GM12865 (cell line): ENCODE data around the gene ABCC10.

Experiments
- DNase-seq: peaks from one replicate; pipeline ENCODE4 v3.0.0; 2010; ENCODE audit warnings: low read depth
- H3K4me3 ChIP-seq: 2 replicates; pipeline ENCODE4 v1.5.1; 2011; ENCODE audit warnings: mild to moderate bottlenecking, low read depth, low read length, control low read depth
- TF ChIP-seq, protein P1 (sequence below): IDR thresholded peaks from 2 replicates; pipeline ENCODE4 v1.5.1; 2011; ENCODE audit warnings: low read length, control low read depth, low read depth, inconsistent platforms; ENCODE audit not compliant: insufficient read depth; ENCODE audit errors: missing control alignments

ABCC10 gene

DNA sequence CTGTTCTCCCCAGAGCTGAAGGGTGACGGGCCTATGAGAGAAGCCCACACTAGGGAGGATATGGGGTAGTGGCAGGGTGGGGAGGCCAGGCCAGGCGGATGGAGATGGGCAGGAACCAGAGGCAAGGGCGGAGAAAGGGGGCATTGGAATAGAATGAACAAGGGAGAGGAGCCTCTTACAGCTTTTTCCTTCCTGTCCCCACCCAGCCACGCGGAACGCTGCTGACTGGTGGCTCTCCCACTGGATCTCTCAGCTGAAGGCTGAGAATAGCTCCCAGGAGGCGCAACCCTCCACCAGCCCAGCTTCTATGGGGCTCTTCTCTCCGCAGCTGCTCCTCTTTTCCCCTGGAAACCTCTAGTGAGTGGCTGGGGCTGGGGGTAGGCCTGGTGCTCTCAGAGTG is 17.2 kb downstream of the ABCC10 start:
- TF ChIP-seq, protein P1, sequence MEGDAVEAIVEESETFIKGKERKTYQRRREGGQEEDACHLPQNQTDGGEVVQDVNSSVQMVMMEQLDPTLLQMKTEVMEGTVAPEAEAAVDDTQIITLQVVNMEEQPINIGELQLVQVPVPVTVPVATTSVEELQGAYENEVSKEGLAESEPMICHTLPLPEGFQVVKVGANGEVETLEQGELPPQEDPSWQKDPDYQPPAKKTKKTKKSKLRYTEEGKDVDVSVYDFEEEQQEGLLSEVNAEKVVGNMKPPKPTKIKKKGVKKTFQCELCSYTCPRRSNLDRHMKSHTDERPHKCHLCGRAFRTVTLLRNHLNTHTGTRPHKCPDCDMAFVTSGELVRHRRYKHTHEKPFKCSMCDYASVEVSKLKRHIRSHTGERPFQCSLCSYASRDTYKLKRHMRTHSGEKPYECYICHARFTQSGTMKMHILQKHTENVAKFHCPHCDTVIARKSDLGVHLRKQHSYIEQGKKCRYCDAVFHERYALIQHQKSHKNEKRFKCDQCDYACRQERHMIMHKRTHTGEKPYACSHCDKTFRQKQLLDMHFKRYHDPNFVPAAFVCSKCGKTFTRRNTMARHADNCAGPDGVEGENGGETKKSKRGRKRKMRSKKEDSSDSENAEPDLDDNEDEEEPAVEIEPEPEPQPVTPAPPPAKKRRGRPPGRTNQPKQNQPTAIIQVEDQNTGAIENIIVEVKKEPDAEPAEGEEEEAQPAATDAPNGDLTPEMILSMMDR: no peak
- no peak overlapping the region for H3K4me3 ChIP-seq

DNA sequence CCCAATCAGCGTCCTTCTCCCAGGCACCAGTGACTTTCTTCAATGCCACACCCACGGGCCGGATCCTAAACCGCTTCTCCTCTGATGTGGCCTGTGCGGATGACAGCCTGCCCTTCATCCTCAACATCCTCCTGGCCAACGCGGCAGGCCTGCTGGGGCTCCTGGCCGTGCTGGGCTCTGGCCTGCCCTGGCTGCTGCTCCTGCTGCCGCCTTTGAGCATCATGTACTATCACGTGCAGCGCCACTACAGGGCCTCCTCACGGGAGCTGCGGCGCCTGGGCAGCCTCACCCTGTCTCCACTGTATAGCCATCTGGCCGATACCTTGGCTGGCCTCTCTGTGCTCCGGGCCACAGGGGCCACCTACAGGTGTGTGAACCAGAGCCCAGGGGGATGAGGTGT is 18.2 kb downstream of the ABCC10 start:
- H3K4me3 ChIP-seq: no peak overlapping the region
- TF ChIP-seq, protein P1: no peak
- no peak for DNase-seq

More for the DNA sequence above, 17.2 kb downstream of the ABCC10 start:
- DNase-seq: no peak

DNA sequence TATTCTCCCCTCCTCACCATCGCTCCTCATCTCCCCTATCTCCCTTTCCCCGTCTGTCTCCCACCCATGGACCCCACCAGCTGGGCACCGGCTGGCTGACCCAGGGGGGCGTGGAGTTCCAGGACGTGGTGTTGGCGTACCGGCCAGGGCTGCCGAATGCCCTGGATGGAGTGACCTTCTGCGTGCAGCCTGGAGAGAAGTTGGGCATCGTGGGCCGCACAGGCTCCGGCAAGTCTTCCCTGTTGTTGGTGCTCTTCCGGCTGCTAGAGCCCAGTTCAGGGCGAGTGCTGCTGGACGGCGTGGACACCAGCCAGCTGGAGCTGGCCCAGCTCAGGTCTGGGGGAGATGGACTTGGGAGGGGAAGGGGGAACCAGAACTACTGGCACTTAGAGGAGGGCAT is 20.3 kb downstream of the ABCC10 start:
- H3K4me3 ChIP-seq: no peak overlapping the region
- no peak for DNase-seq
- TF ChIP-seq, protein P1: no peak

DNA sequence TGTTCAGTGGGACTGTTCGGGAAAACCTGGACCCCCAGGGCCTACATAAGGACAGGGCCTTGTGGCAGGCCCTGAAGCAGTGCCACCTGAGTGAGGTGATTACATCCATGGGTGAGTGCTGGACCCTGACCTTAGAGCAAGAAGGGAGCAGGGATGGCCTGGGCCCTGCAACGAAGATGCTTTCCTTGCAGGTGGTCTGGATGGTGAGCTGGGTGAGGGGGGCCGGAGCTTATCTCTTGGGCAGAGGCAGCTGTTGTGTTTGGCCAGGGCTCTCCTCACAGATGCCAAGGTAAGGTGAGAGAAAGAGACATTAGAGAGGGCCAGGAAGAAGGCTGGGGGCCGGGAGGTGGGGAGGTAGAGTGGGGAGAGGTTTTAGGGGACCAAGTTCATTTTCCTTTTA is 21.6 kb downstream of the ABCC10 start:
- TF ChIP-seq, protein P1: no peak
- H3K4me3 ChIP-seq: no peak overlapping the region
- DNase-seq: no peak

DNA sequence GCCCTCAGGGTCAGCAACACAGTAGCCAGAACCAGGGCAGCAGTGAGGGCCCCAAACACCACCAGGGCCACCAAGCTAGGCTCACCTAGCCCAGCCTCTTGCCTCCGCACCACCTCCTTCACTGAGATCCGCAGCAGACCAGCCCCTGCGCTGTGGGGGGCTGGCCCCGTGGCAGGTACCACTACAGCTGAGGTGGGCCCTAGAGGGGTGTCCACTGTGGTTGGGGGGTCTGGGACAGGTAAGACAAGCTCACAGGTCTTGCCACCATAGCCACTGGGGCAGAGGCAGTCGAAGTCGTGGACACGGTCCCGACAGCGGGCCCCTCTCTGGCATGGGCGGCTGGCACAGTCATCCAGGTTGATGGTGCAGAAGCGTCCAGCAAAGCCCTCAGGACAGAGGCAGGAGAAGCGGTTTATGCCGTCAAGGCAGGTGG is 23.4 kb downstream of the ABCC10 start:
- TF ChIP-seq, protein P1: no peak
- no peak overlapping the region for H3K4me3 ChIP-seq
- no peak for DNase-seq

DNA sequence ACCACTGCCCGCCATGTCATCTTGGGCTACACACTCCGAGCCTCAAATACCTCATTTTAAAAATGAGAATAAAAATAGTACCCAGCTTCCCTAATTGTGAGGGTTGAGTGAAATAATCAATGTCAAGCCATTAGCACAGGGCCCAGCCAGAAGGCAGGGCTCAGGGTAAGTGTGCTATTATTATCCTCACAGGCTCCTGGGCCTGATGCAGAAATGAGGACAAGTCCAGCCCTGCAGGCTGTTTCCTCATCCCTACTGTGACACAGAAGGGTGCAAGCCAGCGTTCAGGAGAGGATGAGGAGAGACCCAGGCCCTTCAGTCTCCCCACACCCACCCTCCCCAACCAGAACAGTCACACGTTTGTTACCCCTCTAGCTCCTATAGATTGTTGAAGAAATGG is 24.0 kb downstream of the ABCC10 start:
- TF ChIP-seq, protein P1: no peak
- no peak for DNase-seq
- H3K4me3 ChIP-seq: no peak overlapping the region

DNA sequence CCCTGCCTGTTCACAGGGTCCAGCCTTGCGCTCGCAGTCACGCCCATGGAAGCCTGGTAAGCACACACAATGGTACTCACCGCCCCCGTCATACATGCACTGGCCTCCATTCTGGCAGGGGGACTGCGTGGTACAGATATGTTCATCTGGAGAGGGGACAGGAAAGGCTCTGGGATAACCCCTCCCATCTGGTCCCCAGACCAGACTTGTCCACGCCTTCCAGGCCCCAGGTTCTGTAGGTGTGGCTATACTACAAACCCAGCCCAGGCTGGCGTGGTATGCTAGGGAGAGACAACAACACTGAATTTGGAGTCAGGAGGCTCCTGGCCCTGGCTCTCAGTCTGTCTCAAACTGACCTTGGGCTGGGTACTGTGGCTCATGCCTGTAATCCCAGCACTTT is 24.6 kb downstream of the ABCC10 start:
- TF ChIP-seq, protein P1: no peak
- no peak for DNase-seq
- H3K4me3 ChIP-seq: no peak overlapping the region
